Stomach (tissue), 9 donors: ENCODE measurements around the gene CLDN1. TPM values are rescaled to one million over a fixed set of nuclear protein-coding genes. Genes with fewer than 3 reads are reported as not detected.
"Not testable (repeated sequence)": the region's sequence is repeated elsewhere in the genome, so short reads cannot be mapped to it uniquely, and the experiment has no call there.

Experiments
- DNase-seq, 2 donors: peaks; one replicate each; pipeline versions ENCODE4 v3.0.0 to v3.0.0-alpha.2; 2013 to 2019
- H3K27ac ChIP-seq, 5 donors: fragments of 200-600 bp in 4 of 5; sonication (generic) in 4 of 5; one replicate each; pipeline ENCODE4 v1.5.1; 2013 to 2019; ENCODE audit warnings: mild to moderate bottlenecking in 1 of 5, moderate library complexity in 1 of 5
- H3K27me3 ChIP-seq, 3 donors: fragments of 200-600 bp; sonication (generic); one replicate each; pipeline ENCODE4 v1.5.1; 2017 to 2019; ENCODE audit warnings: mixed run types in 1 of 3
- H3K36me3 ChIP-seq, 4 donors: fragments of 200-600 bp; sonication (generic); 1 replicate in 3 of 4; 2 replicates in 1 of 4; pipeline ENCODE4 v1.5.1; 2016 to 2019
- H3K4me1 ChIP-seq, 4 donors: fragments of 200-600 bp; sonication (generic); one replicate each; pipeline ENCODE4 v1.5.1; 2016 to 2019
- H3K4me3 ChIP-seq, 4 donors: fragments of 200-600 bp; sonication (generic) in 3 of 4; one replicate each; pipeline ENCODE4 v1.5.1; 2016 to 2019; ENCODE audit warnings: mild to moderate bottlenecking in 1 of 4
- H3K9me3 ChIP-seq, 4 donors: fragments of 200-600 bp; sonication (generic); one replicate each; pipeline ENCODE4 v1.5.1; 2016 to 2019
- CTCF ChIP-seq, 7 experiments: fragments of 450-650 bp in 4 of 7; fragments of 200-600 bp in 3 of 7; sonication (generic) in 3 of 7; IDR thresholded peaks; one replicate each; pipeline ENCODE4 v1.5.1; 2016 to 2019; ENCODE audit warnings: antibody characterized with exemption in 7 of 7, control low read depth in 2 of 7, mild to moderate bottlenecking in 1 of 7
- EP300 ChIP-seq: sonication (generic); formaldehyde crosslinking; IDR thresholded peaks from one replicate; pipeline ENCODE4 v1.6.1; 2017; ENCODE audit warnings: antibody characterized with exemption
- POLR2A ChIP-seq, 4 donors: fragments of 450-650 bp; IDR thresholded peaks; one replicate each; pipeline ENCODE4 v1.6.1; 2016; ENCODE audit warnings: antibody characterized with exemption in 4 of 4, control low read depth in 2 of 4, mild to moderate bottlenecking in 1 of 4, moderate library complexity in 1 of 4
- POLR2AphosphoS5 ChIP-seq, 3 donors: sonication (generic); formaldehyde crosslinking; IDR thresholded peaks; one replicate each; pipeline ENCODE4 v1.6.1; 2016; ENCODE audit warnings: antibody characterized with exemption in 3 of 3
- WGBS, 5 donors: extraction: QIAGEN DNeasy Blood & Tissue Kit in 3 of 5; methylation state at CpG; one replicate each; pipeline versions ENCODE4 v1.1.5 to v1.1.7; 2013 to 2018; 5-methylcytosine and 5-hydroxymethylcytosine counted together
- intact Hi-C: fragments of 100-400 bp; cut with DNase I; formaldehyde crosslinking; loops from one replicate; pipeline ENCODE4 v1.15.1; 2023; ENCODE audit warnings: low total_unique reads
- polyA plus RNA-seq, 3 donors: library from polyadenylated mRNA; stranded (reverse); fragments of 200-250 nt; gene quantifications; one replicate each; pipeline ENCODE4 v1.2.3, GENCODE V29; 2013
- total RNA-seq, 5 donors: library from RNA; depleted of rRNA; stranded (reverse); fragments of >200 nt; gene quantifications; one replicate each; pipeline versions ENCODE4 v1.1.0 to v1.2.3, GENCODE V29; 2014 to 2016
- donor health status: healthy with polysubstance abuse.
- donor health status: Bipolar disorder and iron deficiency.
- donor health status: healthy.

CLDN1 gene
- total and polyA plus RNA-seq, 8 donors: 0.62 to 15.6 (median 4.9) TPM; not detected in 3

DNA sequence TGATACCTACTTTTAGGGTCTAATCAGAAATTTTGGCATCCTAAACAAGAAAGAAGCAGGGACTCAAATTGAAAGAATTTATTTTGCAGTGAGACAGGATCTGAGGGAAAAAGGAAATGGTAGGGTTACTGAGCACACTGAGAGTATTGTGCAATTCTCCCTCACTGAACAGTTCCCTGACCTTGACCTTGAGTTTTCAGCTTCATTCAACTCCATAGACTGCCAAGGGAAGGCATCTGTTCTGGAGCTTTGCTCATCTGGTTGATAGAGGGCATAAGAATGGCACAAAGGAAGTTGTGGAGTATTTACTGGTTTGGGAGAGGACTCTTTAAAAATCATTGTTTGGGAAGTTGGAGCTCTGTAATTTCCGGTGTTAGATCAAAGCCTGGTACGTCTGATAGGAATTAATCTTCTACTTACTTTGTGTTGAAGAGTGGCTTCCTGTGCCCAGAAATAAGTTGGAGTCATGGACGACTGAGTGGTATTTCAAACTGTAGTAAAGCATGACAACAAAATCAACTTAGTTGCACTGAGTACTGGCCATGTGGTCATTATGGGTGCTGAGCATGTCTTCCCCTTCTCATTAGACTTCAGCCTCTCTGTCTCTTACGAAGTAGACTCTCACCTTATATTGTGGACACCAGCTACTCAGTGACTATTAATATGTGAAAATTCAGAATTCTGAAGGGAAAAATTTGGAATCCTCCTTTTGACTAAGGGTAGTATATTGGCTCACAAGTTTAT, 40.8 kb downstream of the CLDN1 start:
- Histone ChIP-seq H3K9me3 (peaks cover 0 to 11% (median 6%) of the 10 kb centered on the region in 4 donors), H3K4me1 (no peaks in the 10 kb centered on the region), H3K4me3 (no peak overlapping the region), H3K36me3 (no peaks in the 10 kb centered on the region), H3K27ac (no peak overlapping the region), H3K27me3 (no peaks in the 10 kb centered on the region)
- 44 to 66% (median 62%) methylated on average over 4 of the region's 4 CpGs for WGBS, 5 donors
- intact Hi-C loops: no loop called here
- DNase-seq: peak in 1 of 2 donors; percentile 51
- TF ChIP-seq CTCF (IDR thresholded peaks at IDR 0.05) (no peak), POLR2AphosphoS5 (IDR thresholded peaks at IDR 0.05) (peak in 1 of 3 donors; percentile 8)

- DNase-seq: no peak
- intact Hi-C loops: no loop called here
- no peak for TF ChIP-seq POLR2AphosphoS5 (IDR thresholded peaks at IDR 0.05)
- no peak for TF ChIP-seq EP300
- no peak for TF ChIP-seq POLR2A (IDR thresholded peaks at IDR 0.05)
- no peak for TF ChIP-seq CTCF (IDR thresholded peaks at IDR 0.05)
- Histone ChIP-seq H3K27ac (no peak overlapping the region), H3K4me1 (no peaks in the 10 kb centered on the region), H3K9me3 (no peaks in the 10 kb centered on the region), H3K27me3 (no peaks in the 10 kb centered on the region), H3K36me3 (no peaks in the 10 kb centered on the region), H3K4me3 (no peak overlapping the region)
Observed at GRCh38 chr3:190279690-190280089, 42.6 kb downstream of the CLDN1 start.

DNA sequence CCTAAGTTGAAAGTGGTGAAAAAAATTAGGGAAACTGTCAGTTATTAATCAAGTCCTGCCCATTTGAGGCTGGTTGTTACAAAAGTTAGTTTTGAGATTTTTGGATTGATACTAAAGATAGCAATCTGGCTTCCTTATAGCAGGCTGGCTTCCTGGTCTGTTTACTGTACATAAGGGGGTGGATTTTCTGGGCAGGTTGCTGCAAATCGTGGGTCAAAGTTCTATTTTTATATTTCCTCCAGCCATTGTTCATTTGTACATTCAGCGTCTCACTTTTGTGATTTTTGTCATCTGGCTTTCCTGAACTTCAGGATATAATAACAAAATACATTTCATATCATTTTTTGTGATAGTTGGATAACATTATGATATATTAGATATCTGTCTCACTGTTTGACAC, 49.5 kb downstream of the CLDN1 start:
- H3K9me3 ChIP-seq: no peaks in the 10 kb centered on the region
- H3K27me3 ChIP-seq: no peaks in the 10 kb centered on the region
- no peaks in the 10 kb centered on the region for H3K4me1 ChIP-seq
- 45 to 56% (median 48%) methylated on average over 2 of the region's 2 CpGs for WGBS, 5 donors
- no peak overlapping the region for H3K27ac ChIP-seq
- no peak for DNase-seq
- no peaks in the 10 kb centered on the region for H3K36me3 ChIP-seq
- no peak overlapping the region for H3K4me3 ChIP-seq
- TF ChIP-seq POLR2A (IDR thresholded peaks at IDR 0.05) (no peak), CTCF (IDR thresholded peaks at IDR 0.05) (no peak), EP300 (no peak), POLR2AphosphoS5 (IDR thresholded peaks at IDR 0.05) (no peak)
- intact Hi-C loops: no loop called here

- Histone ChIP-seq H3K4me1 (no peaks in the 10 kb centered on the region), H3K4me3 (no peak overlapping the region), H3K36me3 (no peaks in the 10 kb centered on the region), H3K27ac (no peak overlapping the region), H3K27me3 (no peaks in the 10 kb centered on the region), H3K9me3 (no peaks in the 10 kb centered on the region)
- intact Hi-C loops: no loop called here
- DNase-seq: peak in 1 of 2 donors; percentile 55
- TF ChIP-seq POLR2AphosphoS5 (IDR thresholded peaks at IDR 0.05) (no peak), POLR2A (IDR thresholded peaks at IDR 0.05) (no peak), CTCF (IDR thresholded peaks at IDR 0.05) (no peak), EP300 (no peak)
- 48 to 60% (median 56%) methylated on average over 2 of the region's 2 CpGs for WGBS, 5 donors
Observed at GRCh38 chr3:190269101-190269500, 53.1 kb downstream of the CLDN1 start.

- H3K4me1 ChIP-seq, H3K27ac ChIP-seq, H3K27me3 ChIP-seq, H3K36me3 ChIP-seq, H3K9me3 ChIP-seq, intact Hi-C loops, H3K4me3 ChIP-seq, DNase-seq: not testable (repeated sequence)
- 88 to 91% (median 91%) methylated on average over 7 of the region's 7 CpGs for WGBS, 5 donors
Observed at GRCh38 chr3:190267464-190267863, 54.8 kb downstream of the CLDN1 start.
